ENCODE measurements around the gene RCL1.

The RCL1 gene

DNA sequence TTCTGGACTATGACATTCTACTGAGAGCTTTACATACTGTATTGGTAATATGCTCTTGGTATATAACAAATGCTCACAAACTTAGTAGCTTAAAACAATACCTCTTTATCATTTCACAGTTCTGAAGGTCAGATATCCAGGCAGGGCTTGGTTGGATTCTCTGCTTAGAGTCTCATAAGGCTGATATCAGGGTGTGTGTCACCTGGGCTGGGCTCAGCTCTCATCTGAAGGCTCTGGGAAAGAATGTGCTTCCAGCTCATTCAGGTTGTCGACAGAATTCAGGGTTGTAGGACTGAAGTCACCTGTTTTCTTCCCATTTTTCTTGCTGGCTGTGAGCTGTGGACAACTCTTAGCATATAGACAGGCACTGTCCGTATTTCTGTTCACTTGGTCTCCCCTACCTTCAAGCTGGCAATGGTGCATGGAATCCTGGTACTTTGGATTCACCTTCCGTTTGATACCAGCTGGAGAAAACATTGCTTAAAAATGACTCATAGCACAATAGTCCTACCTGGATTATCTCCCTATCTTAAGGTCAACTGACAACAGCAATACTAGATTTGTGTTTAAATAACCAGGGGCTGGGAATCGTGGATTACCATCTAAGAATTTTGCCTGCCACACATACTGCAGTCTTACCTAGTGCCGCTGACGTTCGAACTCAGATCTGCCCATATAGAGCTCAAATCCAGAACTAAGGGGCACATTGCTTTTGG is 69.2 kb downstream of the RCL1 start:
- Histone ChIP-seq H3K9me3 (ENCODE audit: control insufficient read depth, insufficient read depth, low read length) (no peaks in the 10 kb centered on the region), H3K36me3 (ENCODE audit: control insufficient read depth, insufficient read depth, low read length) (peaks cover 39% of the 10 kb centered on the region), H3K27ac (ENCODE audit: low read depth, low read length) (no peak overlapping the region), H3K27me3 (ENCODE audit: control insufficient read depth, insufficient read depth, low read length) (no peaks in the 10 kb centered on the region), H3K4me3 (ENCODE audit: low read depth, low read length) (no peak overlapping the region), H3K4me1 (ENCODE audit: control insufficient read depth, insufficient read depth, low read length) (no peaks in the 10 kb centered on the region), H3K9ac (ENCODE audit: low read depth, low read length) (no peak overlapping the region)

DNA sequence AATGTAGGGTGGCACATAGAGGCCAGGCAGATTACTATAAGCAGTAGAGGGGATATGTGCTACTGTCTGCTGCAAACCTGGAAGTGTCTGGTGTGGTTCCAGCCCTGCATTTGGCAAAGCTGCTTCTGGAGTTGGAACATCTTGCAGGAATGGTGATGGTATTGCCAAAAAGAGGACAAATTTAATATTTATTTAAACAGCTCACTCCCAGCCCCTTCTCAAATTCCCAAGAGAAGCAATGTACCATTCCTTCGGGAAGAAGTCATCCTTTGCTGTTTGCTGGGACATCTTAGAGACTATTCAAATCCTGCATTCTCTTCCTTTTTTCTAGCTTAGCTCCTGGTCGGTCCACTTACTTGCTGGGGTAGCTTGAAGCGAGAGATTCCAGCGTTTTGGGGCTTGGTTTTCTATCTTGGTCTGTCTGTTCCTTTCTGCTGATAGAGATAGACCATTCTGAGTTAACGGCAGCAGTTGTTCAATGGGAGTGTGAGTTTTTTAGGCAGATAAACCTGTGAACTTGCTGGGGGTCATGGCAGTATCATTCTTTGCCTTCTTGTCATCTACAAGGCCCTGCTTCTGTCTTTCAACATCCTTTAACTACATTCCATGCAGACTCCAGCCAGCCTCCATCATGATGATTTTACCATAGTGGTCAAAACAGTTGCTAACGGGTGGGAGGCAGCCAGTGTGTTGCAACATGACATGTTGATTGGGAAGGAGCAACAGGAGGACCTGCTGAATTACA is 69.9 kb downstream of the RCL1 start:
- Histone ChIP-seq H3K4me1 (ENCODE audit: control insufficient read depth, insufficient read depth, low read length) (no peaks in the 10 kb centered on the region), H3K4me3 (ENCODE audit: low read depth, low read length) (no peak overlapping the region), H3K36me3 (ENCODE audit: control insufficient read depth, insufficient read depth, low read length) (peaks cover 34% of the 10 kb centered on the region), H3K9ac (ENCODE audit: low read depth, low read length) (no peak overlapping the region), H3K27me3 (ENCODE audit: control insufficient read depth, insufficient read depth, low read length) (no peaks in the 10 kb centered on the region), H3K9me3 (ENCODE audit: control insufficient read depth, insufficient read depth, low read length) (no peaks in the 10 kb centered on the region), H3K27ac (ENCODE audit: low read depth, low read length) (no peak overlapping the region)

DNA sequence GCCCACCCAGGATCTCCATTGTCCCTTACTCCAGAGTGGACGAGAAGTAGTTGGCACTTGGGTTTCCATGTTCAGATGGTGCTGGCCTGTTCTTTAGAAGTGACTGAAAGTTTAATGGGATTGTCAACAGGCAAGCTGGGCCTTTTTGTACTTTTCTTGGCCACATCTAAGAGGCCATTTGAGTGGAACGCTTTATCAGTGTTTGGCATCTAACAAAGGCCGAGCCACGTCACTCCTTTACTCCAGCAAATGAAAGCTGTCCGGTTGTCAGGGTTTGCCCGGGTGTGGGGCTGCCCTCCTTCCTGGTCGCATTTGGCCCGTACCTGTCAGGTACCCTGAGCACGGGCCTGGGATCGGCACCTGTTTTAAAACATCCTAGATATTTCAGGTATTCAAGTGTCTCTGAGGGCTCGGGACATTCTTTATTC is 71.5 kb downstream of the RCL1 start:
- no peaks in the 10 kb centered on the region for H3K4me1 ChIP-seq (ENCODE audit: control insufficient read depth, insufficient read depth, low read length)
- no peak overlapping the region for H3K4me3 ChIP-seq (ENCODE audit: low read depth, low read length)
- no peaks in the 10 kb centered on the region for H3K27me3 ChIP-seq (ENCODE audit: control insufficient read depth, insufficient read depth, low read length)
- no peak overlapping the region for H3K9ac ChIP-seq (ENCODE audit: low read depth, low read length)
- H3K27ac ChIP-seq (ENCODE audit: low read depth, low read length) = no peak overlapping the region
- H3K36me3 ChIP-seq (ENCODE audit: control insufficient read depth, insufficient read depth, low read length) = peaks cover 27% of the 10 kb centered on the region
- no peaks in the 10 kb centered on the region for H3K9me3 ChIP-seq (ENCODE audit: control insufficient read depth, insufficient read depth, low read length)

DNA sequence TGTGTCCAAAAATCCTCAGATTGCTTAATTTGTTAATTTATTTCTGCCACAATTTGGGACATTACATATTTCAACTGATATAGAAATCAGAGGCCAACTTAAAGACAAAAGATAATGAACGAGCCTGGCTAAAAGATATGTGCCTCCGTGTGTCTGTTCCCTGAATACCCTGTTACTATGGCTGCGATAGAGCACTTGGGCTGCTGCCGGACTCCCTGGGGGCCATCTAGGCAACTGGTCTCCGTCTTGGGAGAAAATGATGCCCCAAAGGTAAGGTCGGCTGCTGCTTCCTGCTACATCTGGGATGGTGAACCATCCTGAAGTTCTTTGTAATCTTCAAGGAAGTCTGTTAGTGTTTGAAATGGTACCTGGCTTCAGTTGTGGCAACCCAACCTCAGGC is 72.0 kb downstream of the RCL1 start:
- Histone ChIP-seq H3K27ac (ENCODE audit: low read depth, low read length) (no peak overlapping the region), H3K36me3 (ENCODE audit: control insufficient read depth, insufficient read depth, low read length) (peaks cover 22% of the 10 kb centered on the region), H3K4me3 (ENCODE audit: low read depth, low read length) (no peak overlapping the region), H3K4me1 (ENCODE audit: control insufficient read depth, insufficient read depth, low read length) (no peaks in the 10 kb centered on the region), H3K9me3 (ENCODE audit: control insufficient read depth, insufficient read depth, low read length) (no peaks in the 10 kb centered on the region), H3K27me3 (ENCODE audit: control insufficient read depth, insufficient read depth, low read length) (no peaks in the 10 kb centered on the region), H3K9ac (ENCODE audit: low read depth, low read length) (no peak overlapping the region)

DNA sequence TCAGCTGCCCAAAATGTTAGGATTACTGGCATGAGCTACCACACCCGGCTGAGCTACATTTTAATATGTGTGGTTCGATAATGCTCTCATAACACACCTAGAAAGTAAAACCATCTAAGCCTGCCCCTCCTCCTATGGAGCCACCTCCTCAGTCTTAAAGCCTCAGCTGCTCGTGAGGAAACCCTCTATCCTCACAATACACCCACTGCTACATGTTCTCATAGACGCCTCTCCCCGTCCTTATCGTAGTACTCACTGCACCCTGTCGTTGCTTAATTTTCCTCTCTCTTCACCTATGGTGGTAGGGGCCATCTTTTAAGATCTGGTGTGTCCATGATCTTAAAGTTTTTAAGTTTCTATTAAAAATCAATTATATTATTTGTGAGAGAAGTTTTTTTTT is 72.9 kb downstream of the RCL1 start:
- no peaks in the 10 kb centered on the region for H3K27me3 ChIP-seq (ENCODE audit: control insufficient read depth, insufficient read depth, low read length)
- H3K9me3 ChIP-seq (ENCODE audit: control insufficient read depth, insufficient read depth, low read length) = no peaks in the 10 kb centered on the region
- no peak overlapping the region for H3K27ac ChIP-seq (ENCODE audit: low read depth, low read length)
- H3K36me3 ChIP-seq (ENCODE audit: control insufficient read depth, insufficient read depth, low read length) = peaks cover 13% of the 10 kb centered on the region
- H3K4me1 ChIP-seq (ENCODE audit: control insufficient read depth, insufficient read depth, low read length) = no peaks in the 10 kb centered on the region
- H3K9ac ChIP-seq (ENCODE audit: low read depth, low read length) = no peak overlapping the region
- H3K4me3 ChIP-seq (ENCODE audit: low read depth, low read length) = no peak overlapping the region

DNA sequence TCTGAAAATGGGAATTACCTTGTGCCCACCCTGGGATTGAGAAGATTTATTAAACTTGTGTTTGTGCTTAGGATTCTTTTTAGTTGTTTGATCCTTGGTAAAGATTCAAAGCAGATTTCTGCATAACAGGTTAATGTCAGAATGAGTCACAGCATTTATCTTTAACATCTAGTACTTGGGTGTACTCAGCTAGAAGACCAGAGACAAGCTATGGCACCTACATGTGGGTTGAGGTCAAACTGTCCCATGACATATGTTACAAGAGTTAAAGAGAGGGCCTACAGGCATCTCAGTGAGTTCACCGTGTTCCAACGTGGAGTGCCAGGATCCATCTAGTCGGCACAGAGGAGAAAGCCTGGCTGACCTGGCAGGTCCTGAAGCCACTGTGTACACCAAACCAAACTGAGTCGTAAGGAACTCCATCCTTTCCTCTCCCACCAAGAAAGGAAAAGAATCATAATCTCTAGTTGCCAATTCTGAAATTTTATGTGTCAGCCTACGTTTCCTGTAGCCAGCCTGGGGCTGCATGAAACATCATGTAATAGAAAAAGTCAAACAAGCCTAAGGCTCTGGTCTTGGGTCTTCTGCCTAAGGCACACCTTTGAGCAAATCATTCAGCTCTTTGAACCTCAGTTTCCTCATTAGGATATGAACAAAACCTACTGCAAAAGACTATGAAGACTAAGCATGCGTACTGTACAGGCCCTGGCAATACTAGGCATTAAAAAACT is 73.7 kb downstream of the RCL1 start:
- Histone ChIP-seq H3K36me3 (ENCODE audit: control insufficient read depth, insufficient read depth, low read length) (peaks cover 6% of the 10 kb centered on the region; the same call in 1 of the 2 replicates), H3K4me1 (ENCODE audit: control insufficient read depth, insufficient read depth, low read length) (no peaks in the 10 kb centered on the region), H3K27ac (ENCODE audit: low read depth, low read length) (no peak overlapping the region), H3K4me3 (ENCODE audit: low read depth, low read length) (no peak overlapping the region), H3K9me3 (ENCODE audit: control insufficient read depth, insufficient read depth, low read length) (no peaks in the 10 kb centered on the region), H3K9ac (ENCODE audit: low read depth, low read length) (no peak overlapping the region), H3K27me3 (ENCODE audit: control insufficient read depth, insufficient read depth, low read length) (no peaks in the 10 kb centered on the region)

DNA sequence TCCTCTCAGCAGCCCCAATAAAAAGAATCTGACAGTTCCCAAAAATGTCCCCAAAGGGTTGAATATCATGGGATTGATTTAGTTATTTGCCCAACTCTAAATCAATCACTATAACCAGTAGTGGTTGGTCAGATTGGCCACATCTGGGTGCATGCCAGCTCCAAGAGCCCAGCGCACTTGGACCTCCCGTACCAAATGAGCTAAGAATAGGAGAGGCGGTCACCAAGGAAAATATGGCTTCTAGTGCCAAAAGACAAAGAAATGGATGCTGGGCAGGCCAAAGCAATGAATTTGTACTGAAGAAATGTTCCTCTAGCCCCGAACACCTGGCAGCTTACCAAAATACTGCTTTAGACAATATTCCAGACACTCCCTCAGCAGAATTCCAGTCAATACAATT is 80.3 kb downstream of the RCL1 start:
- Histone ChIP-seq H3K4me3 (ENCODE audit: low read depth, low read length) (no peak overlapping the region), H3K27ac (ENCODE audit: low read depth, low read length) (no peak overlapping the region), H3K36me3 (ENCODE audit: control insufficient read depth, insufficient read depth, low read length) (no peaks in the 10 kb centered on the region), H3K27me3 (ENCODE audit: control insufficient read depth, insufficient read depth, low read length) (no peaks in the 10 kb centered on the region), H3K9me3 (ENCODE audit: control insufficient read depth, insufficient read depth, low read length) (no peaks in the 10 kb centered on the region), H3K4me1 (ENCODE audit: control insufficient read depth, insufficient read depth, low read length) (no peaks in the 10 kb centered on the region), H3K9ac (ENCODE audit: low read depth, low read length) (no peak overlapping the region)

GRCh38 chr9:4875559-4875958 is 82.8 kb downstream of the RCL1 start:
- Histone ChIP-seq H3K27me3 (ENCODE audit: control insufficient read depth, insufficient read depth, low read length) (no peaks in the 10 kb centered on the region), H3K4me1 (ENCODE audit: control insufficient read depth, insufficient read depth, low read length) (no peaks in the 10 kb centered on the region), H3K4me3 (ENCODE audit: low read depth, low read length) (no peak overlapping the region), H3K9me3 (ENCODE audit: control insufficient read depth, insufficient read depth, low read length) (no peaks in the 10 kb centered on the region), H3K36me3 (ENCODE audit: control insufficient read depth, insufficient read depth, low read length) (no peaks in the 10 kb centered on the region), H3K9ac (ENCODE audit: low read depth, low read length) (no peak overlapping the region), H3K27ac (ENCODE audit: low read depth, low read length) (no peak overlapping the region)

GRCh38 chr9:4879115-4879558 is 86.4 kb downstream of the RCL1 start:
- Histone ChIP-seq H3K9me3 (ENCODE audit: control insufficient read depth, insufficient read depth, low read length) (no peaks in the 10 kb centered on the region), H3K27me3 (ENCODE audit: control insufficient read depth, insufficient read depth, low read length) (no peaks in the 10 kb centered on the region), H3K4me3 (ENCODE audit: low read depth, low read length) (no peak overlapping the region), H3K4me1 (ENCODE audit: control insufficient read depth, insufficient read depth, low read length) (no peaks in the 10 kb centered on the region), H3K27ac (ENCODE audit: low read depth, low read length) (no peak overlapping the region), H3K36me3 (ENCODE audit: control insufficient read depth, insufficient read depth, low read length) (no peaks in the 10 kb centered on the region), H3K9ac (ENCODE audit: low read depth, low read length) (no peak overlapping the region)

- no peaks in the 10 kb centered on the region for H3K9me3 ChIP-seq (ENCODE audit: control insufficient read depth, insufficient read depth, low read length)
- H3K4me1 ChIP-seq (ENCODE audit: control insufficient read depth, insufficient read depth, low read length) = peaks cover 11% of the 10 kb centered on the region
- no peak overlapping the region for H3K4me3 ChIP-seq (ENCODE audit: low read depth, low read length)
- no peak overlapping the region for H3K9ac ChIP-seq (ENCODE audit: low read depth, low read length)
- no peaks in the 10 kb centered on the region for H3K27me3 ChIP-seq (ENCODE audit: control insufficient read depth, insufficient read depth, low read length)
- H3K36me3 ChIP-seq (ENCODE audit: control insufficient read depth, insufficient read depth, low read length) = no peaks in the 10 kb centered on the region
- H3K27ac ChIP-seq (ENCODE audit: low read depth, low read length) = no peak overlapping the region
Measured at GRCh38 chr9:4883326-4883873, 90.7 kb downstream of the RCL1 start.
